Mucosa of rectum (tissue), 2 donors: Measurements from ENCODE around the gene OR1M1.

Experiments used
- H3K27ac ChIP-seq, 2 donors: one replicate each; pipeline ENCODE4 v1.7.0; 2013; ENCODE audit warnings: inconsistent platforms in 2 of 2, low read depth in 2 of 2, low read length in 2 of 2
- H3K27me3 ChIP-seq, 2 donors: one replicate each; pipeline ENCODE4 v1.7.0; 2013; ENCODE audit warnings: low read length in 2 of 2; ENCODE audit not compliant: control insufficient read depth in 2 of 2, insufficient read depth in 2 of 2
- H3K36me3 ChIP-seq, 2 donors: one replicate each; pipeline ENCODE4 v1.7.0; 2013; ENCODE audit warnings: low read length in 2 of 2; ENCODE audit not compliant: control insufficient read depth in 2 of 2, insufficient read depth in 2 of 2
- H3K4me1 ChIP-seq, 2 donors: one replicate each; pipeline ENCODE4 v1.7.0; 2013; ENCODE audit warnings: low read length in 2 of 2, mild to moderate bottlenecking in 1 of 2; ENCODE audit not compliant: control insufficient read depth in 2 of 2, insufficient read depth in 2 of 2
- H3K4me3 ChIP-seq, 2 donors: one replicate each; pipeline ENCODE4 v1.7.0; 2013; ENCODE audit warnings: low read length in 2 of 2
- H3K9ac ChIP-seq, 2 donors: one replicate each; pipeline ENCODE4 v1.7.0; 2013; ENCODE audit warnings: low read length in 2 of 2, low read depth in 1 of 2, mild to moderate bottlenecking in 1 of 2
- H3K9me3 ChIP-seq, 2 donors: one replicate each; pipeline ENCODE4 v1.7.0; 2013; ENCODE audit warnings: low read length in 2 of 2; ENCODE audit not compliant: control insufficient read depth in 2 of 2
- donor health status: healthy.
- donor health status: Normal muscosa, but diverticular disease.

OR1M1 gene

GRCh38 chr19:9073806-9074205, 13.1 kb upstream of the OR1M1 start:
- Histone ChIP-seq H3K9ac (no peak overlapping the region), H3K27ac (no peak overlapping the region), H3K9me3 (no peaks in the 10 kb centered on the region), H3K36me3 (no peaks in the 10 kb centered on the region), H3K4me1 (no peaks in the 10 kb centered on the region), H3K27me3 (no peaks in the 10 kb centered on the region), H3K4me3 (no peak overlapping the region)

GRCh38 chr19:9075064-9075949, 11.6 kb upstream of the OR1M1 start:
- Histone ChIP-seq H3K36me3 (no peaks in the 10 kb centered on the region), H3K4me3 (no peak overlapping the region), H3K27me3 (no peaks in the 10 kb centered on the region), H3K9me3 (no peaks in the 10 kb centered on the region), H3K4me1 (no peaks in the 10 kb centered on the region), H3K9ac (no peak overlapping the region), H3K27ac (no peak overlapping the region)

- Histone ChIP-seq H3K27ac (no peak overlapping the region), H3K27me3 (no peaks in the 10 kb centered on the region), H3K4me1 (no peaks in the 10 kb centered on the region), H3K4me3 (no peak overlapping the region), H3K9ac (no peak overlapping the region), H3K9me3 (no peaks in the 10 kb centered on the region), H3K36me3 (no peaks in the 10 kb centered on the region)
These were observed 10.0 kb upstream of the OR1M1 start for GRCh38 chr19:9076901-9077300.

- no peak overlapping the region for H3K27ac ChIP-seq
- no peak overlapping the region for H3K9ac ChIP-seq
- H3K27me3 ChIP-seq: no peaks in the 10 kb centered on the region
- no peaks in the 10 kb centered on the region for H3K36me3 ChIP-seq
- no peaks in the 10 kb centered on the region for H3K9me3 ChIP-seq
- H3K4me1 ChIP-seq: no peaks in the 10 kb centered on the region
- no peak overlapping the region for H3K4me3 ChIP-seq
These were observed 8.2 kb upstream of the OR1M1 start for GRCh38 chr19:9078651-9079050.

GRCh38 chr19:9107375-9107774, 20.5 kb downstream of the OR1M1 start, which contains the start of gene OR7G2:
OR7G2 (minus strand) TSS chr19:9107475; CDS start chr19:9103243, 4,232 bp downstream.
- no peak within 1 kb of the TSS for H3K9ac ChIP-seq
- H3K27ac ChIP-seq: no peak within 1 kb of the TSS
- no peaks in the 10 kb centered on the region for H3K9me3 ChIP-seq
- no peak within 1 kb of the TSS for H3K4me3 ChIP-seq
- peaks cover 0 to 2% of the 10 kb centered on the region in 2 donors for H3K27me3 ChIP-seq
- no peaks in the 10 kb centered on the region for H3K36me3 ChIP-seq
- no peaks in the 10 kb centered on the region for H3K4me1 ChIP-seq

GRCh38 chr19:9109959-9110358, 23.1 kb downstream of the OR1M1 start:
- Histone ChIP-seq H3K9me3 (no peaks in the 10 kb centered on the region), H3K36me3 (no peaks in the 10 kb centered on the region), H3K9ac (no peak overlapping the region), H3K4me3 (no peak overlapping the region), H3K27ac (no peak overlapping the region), H3K4me1 (no peaks in the 10 kb centered on the region), H3K27me3 (peaks cover 0 to 2% of the 10 kb centered on the region in 2 donors)

GRCh38 chr19:9115307-9115813, 28.5 kb downstream of the OR1M1 start, which contains the start of gene OR7G1:
OR7G1 (minus strand) TSS chr19:9115763; CDS start chr19:9115763, 0 bp downstream.
- no peaks in the 10 kb centered on the region for H3K9me3 ChIP-seq
- H3K9ac ChIP-seq: no peak within 1 kb of the TSS
- H3K27me3 ChIP-seq: no peaks in the 10 kb centered on the region
- no peak within 1 kb of the TSS for H3K4me3 ChIP-seq
- no peaks in the 10 kb centered on the region for H3K4me1 ChIP-seq
- H3K27ac ChIP-seq: no peak within 1 kb of the TSS
- H3K36me3 ChIP-seq: no peaks in the 10 kb centered on the region

GRCh38 chr19:9116547-9116946, 29.7 kb downstream of the OR1M1 start:
- Histone ChIP-seq H3K9ac (no peak overlapping the region), H3K4me1 (no peaks in the 10 kb centered on the region), H3K9me3 (no peaks in the 10 kb centered on the region), H3K27me3 (no peaks in the 10 kb centered on the region), H3K4me3 (no peak overlapping the region), H3K27ac (no peak overlapping the region), H3K36me3 (no peaks in the 10 kb centered on the region)

- Histone ChIP-seq H3K9me3 (no peaks in the 10 kb centered on the region), H3K27me3 (peaks cover 0 to 4% of the 10 kb centered on the region in 2 donors), H3K27ac (no peak within 1 kb of the TSS), H3K4me1 (no peaks in the 10 kb centered on the region), H3K9ac (no peak within 1 kb of the TSS), H3K4me3 (no peak within 1 kb of the TSS), H3K36me3 (no peaks in the 10 kb centered on the region)
These were observed 40.1 kb downstream of the OR1M1 start, which contains the start of gene OR7G3 for GRCh38 chr19:9126900-9127405. OR7G3 (minus strand) TSS chr19:9126950; CDS start chr19:9126950, 0 bp downstream.

GRCh38 chr19:9128171-9128570, 41.3 kb downstream of the OR1M1 start:
- Histone ChIP-seq H3K9ac (no peak overlapping the region), H3K27ac (no peak overlapping the region), H3K4me3 (no peak overlapping the region), H3K36me3 (no peaks in the 10 kb centered on the region), H3K27me3 (peaks cover 0 to 4% of the 10 kb centered on the region in 2 donors), H3K9me3 (no peaks in the 10 kb centered on the region), H3K4me1 (no peaks in the 10 kb centered on the region)
